ENCODE data around the gene PGAP3.
"Not testable (repeated sequence)": the region's sequence is repeated elsewhere in the genome, so short reads cannot be mapped to it uniquely, and the experiment has no call there.

PGAP3 gene

DNA sequence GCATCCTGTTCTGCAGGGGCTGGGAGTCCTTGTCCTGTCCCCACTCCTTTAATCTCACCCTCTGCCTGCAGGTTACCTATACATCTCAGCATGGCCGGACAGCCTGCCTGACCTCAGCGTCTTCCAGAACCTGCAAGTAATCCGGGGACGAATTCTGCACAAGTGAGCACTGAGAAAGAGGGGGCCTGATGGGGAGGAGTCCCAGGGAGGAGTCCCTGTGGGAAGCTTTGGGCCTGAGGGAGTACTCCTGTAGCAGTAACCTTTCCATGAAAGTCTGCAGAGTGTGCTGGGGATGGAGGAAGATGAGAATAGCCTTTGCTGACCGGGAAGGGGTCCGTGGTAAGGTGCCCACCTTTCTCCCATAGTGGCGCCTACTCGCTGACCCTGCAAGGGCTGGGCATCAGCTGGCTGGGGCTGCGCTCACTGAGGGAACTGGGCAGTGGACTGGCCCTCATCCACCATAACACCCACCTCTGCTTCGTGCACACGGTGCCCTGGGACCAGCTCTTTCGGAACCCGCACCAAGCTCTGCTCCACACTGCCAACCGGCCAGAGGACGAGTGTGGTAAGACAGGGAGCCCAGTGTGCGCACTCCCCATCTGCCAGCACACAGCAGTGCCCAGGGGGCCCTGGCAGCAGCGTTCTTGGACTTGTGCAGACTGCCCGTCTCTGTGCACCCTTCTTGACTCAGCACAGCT is 27.7 kb upstream of the PGAP3 start:
- DNase-seq (ENCODE audit: low read depth in 2 of 2) = no peak

- no peak for DNase-seq (ENCODE audit: low read depth in 2 of 2)
These were observed 26.4 kb upstream of the PGAP3 start for GRCh38 chr17:39714234-39714633.

GRCh38 chr17:39711851-39712250 is 24.0 kb upstream of the PGAP3 start:
- no peak for DNase-seq (ENCODE audit: low read depth in 2 of 2)

DNA sequence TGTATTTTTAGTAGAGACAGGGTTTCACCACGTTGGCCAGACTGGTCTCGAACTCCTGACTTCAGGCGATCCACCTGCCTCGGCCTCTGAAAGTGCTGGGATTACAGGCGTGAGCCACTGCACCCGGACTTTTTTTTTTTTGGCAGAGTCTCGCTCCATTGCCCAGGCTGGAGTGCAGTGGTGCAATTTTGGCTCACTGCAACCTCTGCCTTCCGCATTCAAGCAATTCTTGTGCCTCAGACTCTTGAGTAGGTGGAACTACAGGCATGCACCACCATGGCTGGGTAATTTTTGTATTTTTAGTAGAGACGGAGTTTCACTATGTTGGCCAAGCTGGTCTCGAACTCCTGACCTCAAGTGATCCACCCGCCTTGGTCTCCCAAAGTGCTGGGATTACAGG is 23.2 kb upstream of the PGAP3 start:
- DNase-seq (ENCODE audit: low read depth in 2 of 2) = not testable (repeated sequence)

DNA sequence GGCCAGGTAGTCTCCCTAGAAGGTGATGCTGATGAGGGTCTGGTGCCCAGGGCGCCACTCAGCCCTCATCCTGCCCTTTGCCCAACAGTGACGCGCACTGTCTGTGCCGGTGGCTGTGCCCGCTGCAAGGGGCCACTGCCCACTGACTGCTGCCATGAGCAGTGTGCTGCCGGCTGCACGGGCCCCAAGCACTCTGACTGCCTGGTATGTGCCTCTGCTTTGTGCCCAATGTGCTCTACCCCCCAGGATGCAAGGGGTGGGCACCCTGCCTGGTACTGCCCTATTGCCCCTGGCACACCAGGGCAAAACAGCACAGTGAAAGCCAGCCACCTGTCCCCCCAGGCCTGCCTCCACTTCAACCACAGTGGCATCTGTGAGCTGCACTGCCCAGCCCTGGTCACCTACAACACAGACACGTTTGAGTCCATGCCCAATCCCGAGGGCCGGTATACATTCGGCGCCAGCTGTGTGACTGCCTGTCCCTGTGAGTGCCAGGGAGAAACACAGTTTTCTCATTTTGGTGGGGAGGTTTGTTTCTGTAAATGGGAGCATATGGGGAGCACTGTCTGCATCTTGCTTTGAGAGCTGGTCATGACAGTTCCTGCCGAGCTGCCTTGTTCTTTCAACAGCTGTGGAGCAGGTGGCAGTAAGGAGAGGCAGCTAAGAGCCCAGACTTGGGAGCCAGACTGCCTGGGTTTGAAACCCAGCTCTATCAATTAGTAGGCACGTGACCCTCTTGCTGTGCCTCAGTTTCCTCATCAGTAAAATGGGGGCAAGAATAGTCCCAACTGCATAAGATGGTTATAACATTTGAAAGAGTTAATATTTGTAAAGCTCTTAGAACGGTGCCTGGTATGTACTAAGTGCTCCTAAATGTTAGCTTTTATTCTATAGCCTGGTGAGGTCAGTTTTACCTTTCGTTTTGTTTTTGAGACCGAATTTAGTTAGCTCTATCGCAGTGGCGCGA is 22.4 kb upstream of the PGAP3 start:
- no peak for DNase-seq (ENCODE audit: low read depth in 2 of 2)

DNA sequence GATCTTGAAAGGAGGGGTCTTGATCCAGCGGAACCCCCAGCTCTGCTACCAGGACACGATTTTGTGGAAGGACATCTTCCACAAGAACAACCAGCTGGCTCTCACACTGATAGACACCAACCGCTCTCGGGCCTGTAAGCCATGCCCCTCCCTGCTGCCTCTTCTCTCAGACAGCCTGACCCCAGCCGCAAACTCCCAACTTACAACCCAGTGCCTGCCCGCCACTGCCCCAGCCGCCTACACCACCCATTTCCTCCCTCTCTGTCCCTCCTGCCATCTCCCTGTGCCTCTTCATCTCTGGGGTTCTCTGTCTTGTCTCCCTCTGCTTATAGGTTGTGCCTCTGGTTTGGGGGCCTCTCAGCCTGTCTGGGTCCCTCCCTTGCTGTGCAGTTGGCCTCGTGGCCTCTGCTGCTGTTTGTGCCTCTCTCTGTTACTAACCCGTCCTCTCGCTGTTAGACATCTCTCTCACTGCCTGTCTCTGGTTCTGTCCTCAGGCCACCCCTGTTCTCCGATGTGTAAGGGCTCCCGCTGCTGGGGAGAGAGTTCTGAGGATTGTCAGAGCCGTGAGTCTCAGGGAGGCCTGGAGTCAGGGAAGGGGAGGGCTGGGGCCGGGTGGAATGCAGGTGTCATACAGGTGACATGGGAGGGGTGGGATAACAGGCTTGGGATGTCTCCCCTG is 21.6 kb upstream of the PGAP3 start:
- DNase-seq (ENCODE audit: low read depth in 2 of 2) = no peak

GRCh38 chr17:39706921-39707337 is 19.1 kb upstream of the PGAP3 start:
- DNase-seq (ENCODE audit: low read depth in 2 of 2) = no peak

- DNase-seq (ENCODE audit: low read depth in 2 of 2) = no peak
These were observed 18.5 kb upstream of the PGAP3 start for GRCh38 chr17:39706383-39706782.

GRCh38 chr17:39705786-39706348 is 18.0 kb upstream of the PGAP3 start:
- no peak for DNase-seq (ENCODE audit: low read depth in 2 of 2)

GRCh38 chr17:39704821-39705551 is 17.1 kb upstream of the PGAP3 start:
- DNase-seq (ENCODE audit: low read depth in 2 of 2) = no peak

DNA sequence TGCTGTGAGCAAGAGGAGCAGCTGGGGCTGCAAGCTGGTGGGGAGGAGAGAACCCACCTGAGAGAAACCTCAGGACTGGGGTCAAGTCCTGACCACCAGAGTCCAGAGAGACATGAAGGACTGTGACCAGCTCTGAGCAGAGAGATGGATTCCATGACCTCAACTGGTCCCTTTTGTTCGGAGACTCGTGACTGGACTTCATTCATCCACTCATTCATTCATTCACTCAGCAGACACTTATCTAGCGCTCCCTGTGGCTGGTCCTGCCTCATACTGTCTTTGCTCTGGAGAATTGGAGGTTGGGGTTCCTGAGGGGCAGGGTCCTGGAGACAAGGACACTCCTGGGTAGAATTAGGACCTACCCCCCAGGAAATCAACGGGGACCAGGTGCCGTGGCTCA is 16.1 kb upstream of the PGAP3 start:
- DNase-seq (ENCODE audit: low read depth in 2 of 2) = no peak

DNA sequence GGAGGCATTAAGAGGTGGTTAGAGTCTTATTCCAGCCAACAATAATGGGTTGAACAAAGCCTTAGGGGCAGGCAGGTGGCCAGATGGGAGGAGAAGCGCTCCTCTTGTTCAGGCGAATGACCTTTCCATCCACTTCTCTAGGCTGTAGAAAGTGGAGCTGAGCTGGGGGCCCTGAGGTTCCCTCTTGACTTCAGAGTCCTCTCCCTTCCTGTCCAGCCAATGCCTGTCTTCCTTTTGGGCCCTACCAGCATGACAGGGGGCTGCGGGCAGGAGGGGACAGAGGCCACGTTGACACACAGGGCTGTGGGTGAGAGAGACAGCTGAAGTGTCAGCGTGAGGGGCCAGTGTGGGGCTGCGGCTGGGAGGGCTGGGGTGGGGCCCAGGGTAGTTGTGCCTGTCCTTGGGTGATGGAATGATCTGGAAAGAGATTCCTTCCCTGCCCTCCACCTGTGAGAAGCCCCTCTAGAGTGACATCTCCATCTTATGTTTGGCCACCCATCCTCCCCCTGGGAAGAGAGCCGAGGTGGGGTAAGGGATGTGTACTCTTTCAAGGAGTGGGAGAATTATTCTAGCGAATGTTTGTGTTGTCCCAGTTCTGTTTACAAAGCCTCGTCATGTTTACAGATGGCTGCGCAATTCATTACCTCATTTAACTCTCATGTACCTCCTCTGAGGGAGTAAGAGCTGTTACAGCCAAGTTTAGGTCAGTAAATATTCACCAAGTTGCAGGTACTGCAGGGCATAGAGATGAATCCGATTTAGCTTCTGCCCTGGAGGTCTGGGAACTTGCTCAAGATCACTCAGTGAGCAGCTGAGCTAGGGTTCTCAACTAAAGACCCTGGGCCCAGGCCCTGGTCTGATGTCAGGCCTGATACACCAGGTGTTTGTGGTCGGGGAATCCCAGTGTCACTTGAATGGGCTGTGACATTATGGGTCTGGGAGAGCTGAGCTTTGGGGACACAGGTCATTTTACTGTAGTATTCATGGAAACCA is 15.3 kb upstream of the PGAP3 start:
- no peak for DNase-seq (ENCODE audit: low read depth in 2 of 2)

DNA sequence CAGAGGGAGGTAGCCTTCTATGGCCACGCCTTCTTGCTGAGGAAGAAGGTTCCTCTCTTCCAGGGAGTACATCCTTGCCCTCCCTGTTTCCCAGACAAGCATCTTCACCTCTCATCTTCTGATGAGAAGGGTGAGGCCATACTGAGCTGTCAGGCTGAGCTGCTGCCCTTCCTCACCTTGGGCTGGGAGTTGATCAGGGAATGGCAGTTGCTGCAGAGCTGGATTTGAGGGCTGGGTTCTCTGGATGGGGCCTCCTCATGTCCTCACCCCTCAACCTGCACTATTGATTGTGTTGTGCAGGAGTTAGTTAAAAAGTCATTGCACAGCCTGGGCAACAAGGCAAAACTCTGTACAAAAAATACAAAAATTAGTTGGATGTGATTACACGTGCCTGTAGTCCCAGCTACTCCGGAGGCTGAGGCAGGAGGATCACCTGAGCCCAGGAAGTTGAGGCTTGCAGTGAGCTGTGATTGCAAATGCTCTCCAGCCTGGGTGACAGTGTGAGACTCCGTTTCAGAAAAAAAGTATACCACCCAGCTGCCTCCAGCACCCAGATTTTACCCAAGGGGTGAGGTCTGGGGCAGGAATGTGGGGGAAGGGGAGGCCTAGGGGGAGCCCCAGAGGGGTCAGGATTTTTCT is 14.0 kb upstream of the PGAP3 start:
- DNase-seq (ENCODE audit: low read depth in 2 of 2) = no peak

- no peak for DNase-seq (ENCODE audit: low read depth in 2 of 2)
These were observed 13.3 kb upstream of the PGAP3 start for GRCh38 chr17:39701012-39701783.

DNA sequence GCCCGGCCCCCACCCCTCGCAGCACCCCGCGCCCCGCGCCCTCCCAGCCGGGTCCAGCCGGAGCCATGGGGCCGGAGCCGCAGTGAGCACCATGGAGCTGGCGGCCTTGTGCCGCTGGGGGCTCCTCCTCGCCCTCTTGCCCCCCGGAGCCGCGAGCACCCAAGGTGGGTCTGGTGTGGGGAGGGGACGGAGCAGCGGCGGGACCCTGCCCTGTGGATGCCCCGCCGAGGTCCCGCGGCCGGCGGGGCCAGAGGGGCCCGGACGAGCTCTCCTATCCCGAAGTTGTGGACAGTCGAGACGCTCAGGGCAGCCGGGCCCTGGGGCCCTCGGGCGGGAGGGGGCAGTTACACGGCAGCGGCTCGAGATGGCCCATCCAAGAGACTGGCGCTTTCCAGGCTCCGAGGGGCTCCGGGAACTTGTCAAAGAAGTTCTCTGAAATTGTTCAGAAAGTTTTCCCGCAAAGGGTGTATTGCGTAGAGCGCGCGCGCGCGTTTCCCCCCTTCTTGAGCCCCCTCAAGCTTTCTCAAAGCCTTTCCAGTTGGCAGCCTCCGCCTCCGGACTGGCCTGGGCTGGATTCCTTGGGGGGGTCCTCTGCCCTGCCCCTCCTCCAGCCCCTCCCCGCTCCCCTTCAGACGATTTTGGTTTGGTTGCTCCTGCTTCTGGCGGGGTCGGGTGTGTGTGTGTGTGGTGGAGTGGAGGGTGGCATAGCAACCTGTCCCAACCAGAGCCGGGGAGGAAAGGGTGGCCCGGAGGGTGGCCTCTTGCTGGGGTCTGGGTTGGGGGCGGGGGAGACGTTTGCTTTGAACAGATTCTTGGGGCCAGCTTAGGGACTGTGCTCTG is 12.5 kb upstream of the PGAP3 start:
- DNase-seq (ENCODE audit: low read depth in 2 of 2) = no peak

GRCh38 chr17:39699818-39700147 is 11.9 kb upstream of the PGAP3 start, which contains the start of gene ERBB2:
Gene ERBB2 (plus strand): TSS chr17:39700064. CDS start chr17:39700239, 175 bp downstream.
- DNase-seq (ENCODE audit: low read depth in 2 of 2) = no peak

DNA sequence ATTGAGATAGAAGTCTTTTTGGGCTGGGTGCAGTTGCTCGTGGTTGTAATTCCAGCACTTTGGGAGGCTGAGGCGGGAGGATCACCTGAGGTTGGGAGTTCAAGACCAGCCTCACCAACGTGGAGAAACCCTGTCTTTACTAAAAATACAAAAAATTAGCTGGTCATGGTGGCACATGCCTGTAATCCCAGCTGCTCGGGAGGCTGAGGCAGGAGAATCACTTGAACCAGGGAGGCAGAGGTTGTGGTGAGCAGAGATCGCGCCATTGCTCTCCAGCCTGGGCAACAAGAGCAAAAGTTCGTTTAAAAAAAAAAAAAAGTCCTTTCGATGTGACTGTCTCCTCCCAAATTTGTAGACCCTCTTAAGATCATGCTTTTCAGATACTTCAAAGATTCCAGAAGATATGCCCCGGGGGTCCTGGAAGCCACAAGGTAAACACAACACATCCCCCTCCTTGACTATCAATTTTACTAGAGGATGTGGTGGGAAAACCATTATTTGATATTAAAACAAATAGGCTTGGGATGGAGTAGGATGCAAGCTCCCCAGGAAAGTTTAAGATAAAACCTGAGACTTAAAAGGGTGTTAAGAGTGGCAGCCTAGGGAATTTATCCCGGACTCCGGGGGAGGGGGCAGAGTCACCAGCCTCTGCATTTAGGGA is 11.4 kb upstream of the PGAP3 start:
- DNase-seq (ENCODE audit: low read depth in 2 of 2) = not testable (repeated sequence)

Data from stimulated activated CD4-positive, alpha-beta T cell treated with anti-CD3 and anti-CD28 coated beads, Interleukin-1b, Interleukin-23, amount 100 ng/mL, for 4 hours (primary cell).